ENCODE measurements around the gene ZNF175. TPM values are rescaled to one million over a fixed set of nuclear protein-coding genes. Genes with fewer than 3 reads are reported as not detected.

ZNF175 gene
- total and polyA plus RNA-seq, 2 donors (not counting 3 experiments of a cell fraction or from before 2014, with no cell fraction given), result 4.9 to 16.5 TPM

GRCh38 chr19:51525651-51526050 is 45.4 kb upstream of the ZNF175 start:
- H3K27ac ChIP-seq (ENCODE audit: insufficient read depth, low read depth, low read length), result no peak overlapping the region
- H3K9me3 ChIP-seq (replicated peaks; ENCODE audit: control insufficient read depth, insufficient read depth, low read length), result no peaks in the 10 kb centered on the region
- H3K9ac ChIP-seq (replicated peaks; ENCODE audit: extremely low read depth, insufficient read depth, low read length), result no peak overlapping the region
- H2AFZ ChIP-seq (ENCODE audit: low read depth, low read length), result no peak overlapping the region
- H3K9me1 ChIP-seq (replicated peaks; ENCODE audit: control insufficient read depth, extremely low read depth, insufficient read depth, low read length), result no peaks in the 10 kb centered on the region
- intact Hi-C loops (cut with micrococcal nuclease), result no loop called here
- DNase-seq (ENCODE audit: low read depth, low spot score) (no peak), FAIRE-seq (no peak)
- no peak overlapping the region for H3K4me3 ChIP-seq (replicated peaks in 1 of 3; ENCODE audit: insufficient read depth in 1 of 3, low read depth in 1 of 3, low read length in 3 of 3)
- peaks cover 0 to 2% of the 10 kb centered on the region in 2 experiments for H3K27me3 ChIP-seq (ENCODE audit: control insufficient read depth in 2 of 2, insufficient read depth in 2 of 2, low read length in 2 of 2)
- ChIA-PET CTCF (no interaction called here), POLR2A (no interaction called here)
- H3K4me2 ChIP-seq (ENCODE audit: insufficient read depth, low read length), result no peak overlapping the region
- dilution Hi-C loops (cut with MboI; ENCODE audit: extremely low pct_ligation_motif_present, low sequenced_read_pairs), result no loop called here
- no peaks in the 10 kb centered on the region for H3K36me3 ChIP-seq (ENCODE audit: control insufficient read depth in 2 of 2, extremely low read depth in 1 of 2, insufficient read depth in 2 of 2, low read length in 2 of 2)
- no peaks in the 10 kb centered on the region for H3K79me2 ChIP-seq (ENCODE audit: control insufficient read depth, insufficient read depth, low read length)
- H4K20me1 ChIP-seq (replicated peaks; ENCODE audit: control insufficient read depth, extremely low read depth, insufficient read depth, low read length), result no peaks in the 10 kb centered on the region
- BruUV-seq (replicated peaks), result no TSS peak
- H3K4me1 ChIP-seq (ENCODE audit: control insufficient read depth, extremely low read depth, insufficient read depth, low read length), result no peaks in the 10 kb centered on the region
- no peak for TF ChIP-seq CTCF (IDR thresholded peaks at IDR 0.05; ENCODE audit: extremely low read depth in 1 of 2, insufficient read depth in 1 of 2, low read depth in 1 of 2, low read length in 2 of 2)
- no peak for TF ChIP-seq FOS (IDR thresholded peaks at IDR 0.05; ENCODE audit: borderline replicate concordance, insufficient read depth, low read length)
- no peak for TF ChIP-seq POLR2A (IDR thresholded peaks at IDR 0.05; ENCODE audit: low read depth, low read length)
- TF ChIP-seq GATA2 (IDR thresholded peaks at IDR 0.05; ENCODE audit: insufficient read depth, insufficient read length, low read depth, low read length), result no peak
- TF ChIP-seq, protein P1, sequence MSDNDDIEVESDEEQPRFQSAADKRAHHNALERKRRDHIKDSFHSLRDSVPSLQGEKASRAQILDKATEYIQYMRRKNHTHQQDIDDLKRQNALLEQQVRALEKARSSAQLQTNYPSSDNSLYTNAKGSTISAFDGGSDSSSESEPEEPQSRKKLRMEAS (IDR thresholded peaks at IDR 0.05; ENCODE audit: insufficient read depth, insufficient read length), result no peak
- TF ChIP-seq EZH2 (IDR thresholded peaks at IDR 0.05; ENCODE audit: borderline replicate concordance, low read depth, low read length, severe bottlenecking), result no peak
- no peak for TF ChIP-seq MYC (IDR thresholded peaks at IDR 0.05; ENCODE audit: low read depth, low read length)

Measured in endothelial cell of umbilical vein (primary cell).